GM12878 (cell line): ENCODE data around the gene SPATA19. TPM values are rescaled to one million over a fixed set of nuclear protein-coding genes. Genes with fewer than 3 reads are reported as not detected.

Source experiments
- ATAC-seq: fragments of 200-7000 bp; cut with Tn5 transposase; 3 replicates; pipeline ENCODE4 v1.9.1; 2020; ENCODE audit warnings: mild to moderate bottlenecking, moderate library complexity
- BruUV-seq: library from RNA; stranded (reverse); fragments of 400-500 nt; replicated peaks from 2 replicates; lab custom pipeline; 2021; lab: Mats Ljungman, UMichigan
- CTCF ChIA-PET: fragments of 300-600 bp; sonication (Branson Sonifier 250); formaldehyde crosslinking; extraction: SDS; loops from one replicate; lab custom pipeline; 2021; ENCODE audit warnings: inconsistent platforms; lab: Yijun Ruan, JAX
- POLR2A ChIA-PET: fragments of 350-600 bp; formaldehyde crosslinking; extraction: SDS; loops from one replicate; lab custom pipeline; 2021; ENCODE audit warnings: inconsistent platforms; lab: Charles Lee
- RAD21 ChIA-PET: fragments of 300-600 bp; sonication (Branson Sonifier 250); formaldehyde crosslinking; loops from one replicate; lab custom pipeline; 2023; ENCODE audit warnings: antibody characterized with exemption; ENCODE audit not compliant: unreplicated experiment; lab: Charles Lee
- SMC1A ChIA-PET: fragments of 300-600 bp; sonication (Branson Sonifier 250); formaldehyde crosslinking; loops from one replicate; lab custom pipeline; 2023; ENCODE audit not compliant: unreplicated experiment, uncharacterized antibody; lab: Charles Lee
- DNase-seq: peaks from one replicate; pipeline ENCODE4 v3.0.0-alpha.2; 2011; ENCODE audit warnings: low read depth, low spot score
- FAIRE-seq: peaks from 3 replicates; lab custom pipeline; 2011; peaks lifted over from hg19 to GRCh38; lab: Jason Lieb, UNC
- H2AFZ ChIP-seq: 2 replicates; pipeline ENCODE4 v1.6.0; 2011; ENCODE audit warnings: low read depth, low read length, control low read depth; ENCODE audit not compliant: control insufficient read depth
- H3K27ac ChIP-seq: 2 replicates; pipeline ENCODE4 v1.5.1; 2011; ENCODE audit warnings: control low read depth; ENCODE audit not compliant: control insufficient read depth, insufficient read depth
- H3K27me3 ChIP-seq, 2 experiments: replicated peaks in 1 of 2; 2 replicates each; pipeline versions ENCODE4 v1.6.0 to v1.6.1; 2011; ENCODE audit warnings: low read length in 1 of 2; ENCODE audit not compliant: control insufficient read depth in 2 of 2, insufficient read depth in 2 of 2
- H3K36me3 ChIP-seq, 2 experiments: 2 replicates each; pipeline ENCODE4 v1.5.1; 2011; ENCODE audit warnings: low read length in 1 of 2; ENCODE audit not compliant: control insufficient read depth in 2 of 2, insufficient read depth in 2 of 2
- H3K4me1 ChIP-seq: 2 replicates; pipeline ENCODE4 v1.6.1; 2011; ENCODE audit warnings: mild to moderate bottlenecking, low read length, moderate library complexity, mixed read lengths; ENCODE audit not compliant: control insufficient read depth, insufficient read depth
- H3K4me2 ChIP-seq: 2 replicates; pipeline ENCODE4 v1.6.0; 2011; ENCODE audit warnings: control low read depth; ENCODE audit not compliant: control insufficient read depth, insufficient read depth
- H3K4me3 ChIP-seq: fragments of 200-600 bp; sonication (generic); 2 replicates; pipeline ENCODE4 v1.5.1; 2016
- H3K79me2 ChIP-seq: 2 replicates; pipeline ENCODE4 v1.6.0; 2011; ENCODE audit warnings: low read length; ENCODE audit not compliant: control insufficient read depth, insufficient read depth
- H3K9ac ChIP-seq: 2 replicates; pipeline ENCODE4 v1.8.0; 2011; ENCODE audit warnings: low read length, control low read depth, mixed read lengths; ENCODE audit not compliant: control insufficient read depth, insufficient read depth
- H3K9me3 ChIP-seq: replicated peaks from 3 replicates; pipeline ENCODE4 v1.5.1; 2011; ENCODE audit warnings: mild to moderate bottlenecking, low read length; ENCODE audit not compliant: control insufficient read depth, insufficient read depth
- H4K20me1 ChIP-seq: 2 replicates; pipeline ENCODE4 v1.6.0; 2011; ENCODE audit not compliant: control insufficient read depth, insufficient read depth
- BACH1 ChIP-seq: fragments of 450-650 bp; IDR thresholded peaks from 2 replicates; pipeline ENCODE4 v1.6.1; 2017; ENCODE audit warnings: mild to moderate bottlenecking, borderline replicate concordance
- BRCA1 ChIP-seq: IDR thresholded peaks from 2 replicates; pipeline ENCODE4 v1.6.1; 2011; ENCODE audit warnings: low read depth, low read length, improper control_type of control experiment
- EED ChIP-seq: sonication (generic); IDR thresholded peaks from 2 replicates; pipeline ENCODE4 v1.6.1; 2016; ENCODE audit warnings: antibody characterized with exemption, low read depth
- FOS ChIP-seq: IDR thresholded peaks from 3 replicates; pipeline ENCODE4 v1.6.1; 2011; ENCODE audit warnings: borderline replicate concordance; ENCODE audit not compliant: insufficient read length; ENCODE audit errors: extremely low read depth
- IRF5 ChIP-seq: fragments of 450-650 bp; IDR thresholded peaks from 2 replicates; pipeline ENCODE4 v1.6.1; 2017; ENCODE audit warnings: borderline replicate concordance
- JUNB ChIP-seq: IDR thresholded peaks from 2 replicates; pipeline ENCODE4 v1.6.1; 2016; ENCODE audit warnings: antibody characterized with exemption, mild to moderate bottlenecking
- KLF5 ChIP-seq: fragments of 450-650 bp; IDR thresholded peaks from 2 replicates; pipeline ENCODE4 v1.6.1; 2014; ENCODE audit warnings: mild to moderate bottlenecking; ENCODE audit not compliant: partially characterized antibody
- NFXL1 ChIP-seq: fragments of 450-650 bp; IDR thresholded peaks from 2 replicates; pipeline ENCODE4 v1.6.1; 2017; ENCODE audit warnings: antibody characterized with exemption, mild to moderate bottlenecking, borderline replicate concordance
- NFYB ChIP-seq: IDR thresholded peaks from 2 replicates; pipeline ENCODE4 v1.6.1; 2011; ENCODE audit warnings: low read depth, mild to moderate bottlenecking, low read length, improper control_type of control experiment, moderate library complexity; ENCODE audit not compliant: insufficient read depth
- PAX8 ChIP-seq: fragments of 450-650 bp; IDR thresholded peaks from 2 replicates; pipeline ENCODE4 v1.6.1; 2017; ENCODE audit warnings: mild to moderate bottlenecking, moderate library complexity
- POLR2A ChIP-seq: IDR thresholded peaks from 2 replicates; pipeline ENCODE4 v1.6.1; 2011; ENCODE audit warnings: low read depth, mild to moderate bottlenecking, low read length
- SREBF1 ChIP-seq: IDR thresholded peaks from 2 replicates; pipeline ENCODE4 v1.6.1; 2012; ENCODE audit warnings: mild to moderate bottlenecking, low read length
- SUZ12 ChIP-seq: fragments of 200-600 bp; sonication (generic); IDR thresholded peaks from one replicate; pipeline ENCODE4 v1.6.1; 2018; ENCODE audit warnings: antibody characterized with exemption, mild to moderate bottlenecking; ENCODE audit not compliant: unreplicated experiment
- TCF7 ChIP-seq: IDR thresholded peaks from 2 replicates; pipeline ENCODE4 v1.6.1; 2014; ENCODE audit warnings: antibody characterized with exemption, borderline replicate concordance
- USF2 ChIP-seq: IDR thresholded peaks from 2 replicates; pipeline ENCODE4 v1.6.1; 2011; ENCODE audit warnings: low read depth, low read length, improper control_type of control experiment, borderline replicate concordance
- ZBTB33 ChIP-seq: fragments of 450-650 bp; IDR thresholded peaks from 2 replicates; pipeline ENCODE4 v1.6.1; 2017; ENCODE audit warnings: mild to moderate bottlenecking
- ZNF622 ChIP-seq: fragments of 450-650 bp; IDR thresholded peaks from 2 replicates; pipeline ENCODE4 v1.6.1; 2017; ENCODE audit warnings: mild to moderate bottlenecking, inconsistent platforms
- ZZZ3 ChIP-seq: IDR thresholded peaks from 2 replicates; pipeline ENCODE4 v1.6.1; 2011; ENCODE audit warnings: low read depth; ENCODE audit not compliant: control insufficient read depth, insufficient read length
- WGBS: methylation state at CpG from one replicate; pipeline ENCODE4 v1.1.6; 2016; ENCODE audit warnings: low lambda C conversion rate; ENCODE audit not compliant: insufficient replicate concordance, insufficient coverage; ENCODE audit errors: missing lambda C conversion rate; 5-methylcytosine and 5-hydroxymethylcytosine counted together
- in situ Hi-C: fragments of 300-500 bp; cut with MboI; formaldehyde crosslinking; loops from 9 replicates; pipeline ENCODE4 v1.14.3; 2018; ENCODE audit warnings: mixed read lengths
- intact Hi-C: fragments of 100-400 bp; cut with micrococcal nuclease; formaldehyde crosslinking; loops from one replicate; pipeline ENCODE4 v1.14.2; 2022; ENCODE audit not compliant: unreplicated experiment
- polyA plus RNA-seq, 11 experiments: library from polyadenylated mRNA; depleted of rRNA in 4 of 11; unstranded in 6 of 11; stranded (reverse) in 5 of 11; fragments of >200 nt; fragmentation: Nextera tagmentation in 4 of 11; fragmentation: Illumina TruSeq in 1 of 11; extraction: Ambion mirVana in 4 of 11; extraction: Trizol in 1 of 11; gene quantifications; 1 replicate in 1 of 11; 2 replicates in 10 of 11; pipeline versions ENCODE4 v1.2.1 to v1.2.3, GENCODE V29; 2011 to 2016; ENCODE audit warnings: inconsistent platforms in 2 of 11, missing spikeins in 2 of 11, low read depth in 1 of 11
- total RNA-seq, 4 experiments: library from RNA; depleted of rRNA in 3 of 4; stranded (reverse); fragments of >200 nt in 3 of 4; fragmentation: Illumina TruSeq in 1 of 4; extraction: Trizol in 1 of 4; gene quantifications; 2 replicates each; pipeline versions ENCODE4 v1.2.1 to v1.2.3, GENCODE V29; 2013 to 2021

Gene SPATA19
- total and polyA plus RNA-seq, 10 of the 15 experiments (the other 5 are each of a cell fraction or from before 2014, with no cell fraction given): not detected

GRCh38 chr11:133816146-133816870 is 29.0 kb downstream of the SPATA19 start:
- POLR2A ChIA-PET: no interaction called here
- DNase-seq: no peak
- H3K79me2 ChIP-seq: no peaks in the 10 kb centered on the region
- intact Hi-C loops (no loop called here), in situ Hi-C loops (no loop called here)
- WGBS: 32% methylated on average over 5 of the region's 5 CpGs
- H3K4me3 ChIP-seq: no peak overlapping the region
- no peak overlapping the region for H3K27ac ChIP-seq
- H3K9me3 ChIP-seq: no peaks in the 10 kb centered on the region
- no TSS peak for BruUV-seq
- H2AFZ ChIP-seq: no peak overlapping the region
- H3K4me2 ChIP-seq: no peak overlapping the region
- H3K27me3 ChIP-seq: no peaks in the 10 kb centered on the region; a peak in 1 of 4 replicates
- CTCF ChIA-PET: no interaction called here
- RAD21 ChIA-PET: no interaction called here
- H3K9ac ChIP-seq: no peak overlapping the region
- H3K36me3 ChIP-seq: no peaks in the 10 kb centered on the region
- SMC1A ChIA-PET: interaction anchor here (0.6 kb wide), 1 partner anchor 15 kb away, joined by 3 read pairs; no protein-coding TSS in a partner anchor
- H3K4me1 ChIP-seq: no peaks in the 10 kb centered on the region
- no peak for ATAC-seq
- H4K20me1 ChIP-seq: no peaks in the 10 kb centered on the region
- FAIRE-seq: no peak
- no peak for TF ChIP-seq JUNB
- TF ChIP-seq ZNF622: no peak
- TF ChIP-seq USF2: no peak
- no peak for TF ChIP-seq EED
- TF ChIP-seq POLR2A: no peak
- TF ChIP-seq NFXL1: no peak
- no peak for TF ChIP-seq BRCA1
- TF ChIP-seq TCF7: no peak
- no peak for TF ChIP-seq FOS
- TF ChIP-seq ZBTB33: no peak
- TF ChIP-seq KLF5: no peak
- TF ChIP-seq IRF5: no peak
- no peak for TF ChIP-seq PAX8
- no peak for TF ChIP-seq ZZZ3
- no peak for TF ChIP-seq BACH1
- TF ChIP-seq NFYB: no peak
- no peak for TF ChIP-seq SUZ12
- no peak for TF ChIP-seq SREBF1
